HepG2 (cell line): ENCODE results near the gene ZSCAN21. TPM values are rescaled to one million over a fixed set of nuclear protein-coding genes. Genes with fewer than 3 reads are reported as not detected.

Experiments used
- ATAC-seq: fragments of 200-7000 bp; cut with Tn5 transposase; 3 replicates; pipeline ENCODE4 v1.9.1; 2020; ENCODE audit warnings: mild to moderate bottlenecking, moderate library complexity
- BruUV-seq: library from RNA; stranded (reverse); fragments of 400-500 nt; replicated peaks from 2 replicates; lab custom pipeline; 2021; lab: Mats Ljungman, UMichigan
- CTCF ChIA-PET: fragments of 300-600 bp; formaldehyde crosslinking; extraction: SDS; loops from one replicate; lab custom pipeline; 2021; ENCODE audit warnings: low total read pairs, inconsistent platforms, low intra/inter-chr PET ratio; lab: Yijun Ruan, JAX
- POLR2A ChIA-PET: fragments of 350-600 bp; sonication (Branson Sonifier 250); formaldehyde crosslinking; loops from one replicate; lab custom pipeline; 2020; ENCODE audit warnings: antibody characterized with exemption, inconsistent platforms; lab: Yijun Ruan, JAX
- DNase-seq: peaks from one replicate; pipeline ENCODE4 v3.0.0-alpha.2; 2015; ENCODE audit warnings: low spot score
- FAIRE-seq: peaks from 3 replicates; lab custom pipeline; 2011; peaks lifted over from hg19 to GRCh38; lab: Jason Lieb, UNC
- H2AFZ ChIP-seq: one replicate; pipeline ENCODE4 v1.6.1; 2011; ENCODE audit warnings: low read length, inconsistent platforms
- H3K27ac ChIP-seq: fragments of 300-600 bp; 3 replicates; pipeline ENCODE4 v1.8.0; 2011; ENCODE audit warnings: mixed run types, mild to moderate bottlenecking, mixed read lengths, low read length, inconsistent platforms; ENCODE audit not compliant: insufficient read depth; ENCODE audit errors: extremely low read length
- H3K27me3 ChIP-seq, 2 experiments: fragments of 200-600 bp in 1 of 2; 2 replicates in 1 of 2; 3 replicates in 1 of 2; pipeline versions ENCODE4 v1.6.0 to v1.8.0; 2011; ENCODE audit warnings: low read length in 2 of 2, mild to moderate bottlenecking in 2 of 2, moderate library complexity in 2 of 2, inconsistent platforms in 1 of 2; ENCODE audit not compliant: insufficient read depth in 2 of 2, control insufficient read depth in 1 of 2
- H3K36me3 ChIP-seq, 2 experiments: fragments of 200-600 bp in 1 of 2; replicated peaks in 1 of 2; 2 replicates in 1 of 2; 3 replicates in 1 of 2; pipeline versions ENCODE4 v1.5.1 to v1.8.0; 2011; ENCODE audit warnings: low read length in 2 of 2, inconsistent platforms in 1 of 2; ENCODE audit not compliant: insufficient read depth in 2 of 2, control insufficient read depth in 1 of 2
- H3K4me1 ChIP-seq: 2 replicates; pipeline ENCODE4 v1.5.1; 2012; ENCODE audit warnings: low read length, inconsistent platforms; ENCODE audit not compliant: insufficient read depth
- H3K4me2 ChIP-seq: 2 replicates; pipeline ENCODE4 v1.6.0; 2011; ENCODE audit warnings: low read depth, low read length, inconsistent platforms
- H3K4me3 ChIP-seq, 3 experiments: fragments of 200-600 bp in 1 of 3; sonication (generic), shearing (Covaris generic) in 1 of 3; replicated peaks in 1 of 3; 2 replicates each; pipeline ENCODE4 v1.5.1; 2011 to 2016; ENCODE audit warnings: low read length in 3 of 3, inconsistent platforms in 2 of 3, low read depth in 2 of 3, mild to moderate bottlenecking in 2 of 3, control low read depth in 1 of 3, mixed read lengths in 1 of 3; ENCODE audit not compliant: insufficient read depth in 1 of 3
- H3K79me2 ChIP-seq: one replicate; pipeline ENCODE4 v1.6.1; 2011; ENCODE audit warnings: low read length, inconsistent platforms; ENCODE audit not compliant: insufficient read depth
- H3K9ac ChIP-seq: 2 replicates; pipeline ENCODE4 v1.6.0; 2011; ENCODE audit warnings: mild to moderate bottlenecking, low read depth, low read length, inconsistent platforms; ENCODE audit not compliant: insufficient read depth
- H3K9me3 ChIP-seq: 2 replicates; pipeline ENCODE4 v1.5.1; 2012; ENCODE audit warnings: mild to moderate bottlenecking, low read length
- H4K20me1 ChIP-seq: 2 replicates; pipeline ENCODE4 v1.6.0; 2011; ENCODE audit warnings: inconsistent platforms, mild to moderate bottlenecking, low read length, moderate library complexity; ENCODE audit not compliant: insufficient read depth
- IRF1 ChIP-seq: sonication (generic); formaldehyde crosslinking; IDR thresholded peaks from 2 replicates; pipeline ENCODE4 v1.4.0; 2020; ENCODE audit warnings: low read depth, mild to moderate bottlenecking, missing genetic modification reagents
- PITX1 ChIP-seq: sonication (generic); formaldehyde crosslinking; IDR thresholded peaks from 2 replicates; pipeline ENCODE4 v1.5.1; 2020; ENCODE audit warnings: mild to moderate bottlenecking, missing genetic modification reagents
- POLR2AphosphoS2 ChIP-seq: IDR thresholded peaks from 2 replicates; pipeline ENCODE4 v1.6.1; 2011; ENCODE audit warnings: low read depth, low read length, improper control_type of control experiment
- RARA ChIP-seq: IDR thresholded peaks from 2 replicates; pipeline ENCODE4 v1.6.1; 2016; ENCODE audit warnings: missing genetic modification reagents, missing compliant biosample characterization
- REPIN1 ChIP-seq: sonication (generic); formaldehyde crosslinking; IDR thresholded peaks from 2 replicates; pipeline ENCODE4 v1.8.0; 2022; ENCODE audit warnings: missing genetic modification reagents, low read depth, mild to moderate bottlenecking, borderline replicate concordance
- SOX13 ChIP-seq, 3 experiments: fragments of 450-650 bp in 1 of 3; sonication (generic) in 1 of 3; formaldehyde crosslinking in 1 of 3; IDR thresholded peaks in 2 of 3; conservative IDR thresholded peaks in 1 of 3; 2 replicates each; pipeline versions ENCODE4 v1.5.0 to v1.6.1; 2016 to 2020; ENCODE audit warnings: antibody characterized with exemption in 1 of 3, mild to moderate bottlenecking in 1 of 3, missing compliant biosample characterization in 1 of 3, missing genetic modification reagents in 1 of 3, moderate library complexity in 1 of 3
- TARDBP ChIP-seq: sonication (generic); formaldehyde crosslinking; IDR thresholded peaks from 2 replicates; pipeline ENCODE4 v1.8.0; 2022; ENCODE audit warnings: mild to moderate bottlenecking, missing genetic modification reagents
- ZFP36L1 ChIP-seq: sonication (generic); formaldehyde crosslinking; IDR thresholded peaks from 2 replicates; pipeline ENCODE4 v1.8.0; 2022; ENCODE audit warnings: mild to moderate bottlenecking, missing genetic modification reagents, moderate library complexity
- ZFY ChIP-seq: sonication (generic); formaldehyde crosslinking; IDR thresholded peaks from 2 replicates; pipeline ENCODE4 v1.4.0; 2020; ENCODE audit warnings: missing genetic modification reagents
- ZMYM4 ChIP-seq: sonication (generic); formaldehyde crosslinking; IDR thresholded peaks from 2 replicates; pipeline ENCODE4 v1.8.1; 2023; ENCODE audit warnings: mild to moderate bottlenecking, missing genetic modification reagents
- ZNF317 ChIP-seq: sonication (generic); formaldehyde crosslinking; IDR thresholded peaks from 2 replicates; pipeline ENCODE4 v1.5.0; 2020; ENCODE audit warnings: mild to moderate bottlenecking, missing genetic modification reagents
- ZNF501 ChIP-seq: sonication (generic); formaldehyde crosslinking; IDR thresholded peaks from 2 replicates; pipeline ENCODE4 v1.5.1; 2020; ENCODE audit warnings: mild to moderate bottlenecking, moderate library complexity, missing genetic modification reagents
- ZNF556 ChIP-seq: sonication (generic); formaldehyde crosslinking; IDR thresholded peaks from 2 replicates; pipeline ENCODE4 v1.4.0; 2020; ENCODE audit warnings: mild to moderate bottlenecking, missing genetic modification reagents, borderline replicate concordance
- ZNF576 ChIP-seq: sonication (generic); formaldehyde crosslinking; IDR thresholded peaks from 2 replicates; pipeline ENCODE4 v1.4.0; 2020; ENCODE audit warnings: mild to moderate bottlenecking, missing genetic modification reagents
- ZNF7 ChIP-seq: IDR thresholded peaks from 2 replicates; pipeline ENCODE4 v1.6.1; 2016; ENCODE audit warnings: missing biosample characterization, missing genetic modification reagents
- ZNF839 ChIP-seq: sonication (generic); formaldehyde crosslinking; IDR thresholded peaks from 2 replicates; pipeline ENCODE4 v1.4.0; 2020; ENCODE audit warnings: missing genetic modification reagents, mild to moderate bottlenecking, borderline replicate concordance
- ZSCAN21 ChIP-seq: sonication (generic); formaldehyde crosslinking; IDR thresholded peaks from 2 replicates; pipeline ENCODE4 v1.8.0; 2022; ENCODE audit warnings: mild to moderate bottlenecking, missing genetic modification reagents, moderate library complexity, borderline replicate concordance
- WGBS: methylation state at CpG from one replicate; pipeline ENCODE4 v1.1.6; 2017; ENCODE audit warnings: low lambda C conversion rate; 5-methylcytosine and 5-hydroxymethylcytosine counted together
- in situ Hi-C: cut with HindIII; loops from 2 replicates; pipeline ENCODE4 v1.10.0; 2017; ENCODE audit warnings: low pct_unique_long_range_greater_than_20kb; ENCODE audit not compliant: extremely low pct_ligation_motif_present
- intact Hi-C: fragments of 100-400 bp; cut with micrococcal nuclease; formaldehyde crosslinking; loops from one replicate; pipeline ENCODE4 v1.10.0; 2022; ENCODE audit not compliant: unreplicated experiment
- polyA plus RNA-seq, 8 experiments: library from polyadenylated mRNA; depleted of rRNA in 3 of 8; stranded (reverse) in 7 of 8; unstranded in 1 of 8; fragments of >200 nt; fragmentation: Illumina TruSeq in 4 of 8; extraction: Trizol in 4 of 8; gene quantifications; 2 replicates each; pipeline versions ENCODE4 v1.2.1 to v1.2.3, GENCODE V29; 2011 to 2016; ENCODE audit warnings: low read depth in 4 of 8, missing spikeins in 1 of 8, mixed read lengths in 1 of 8; ENCODE audit not compliant: insufficient read depth in 1 of 8
- total RNA-seq, 5 experiments: library from RNA; depleted of rRNA; stranded (reverse); fragments of >200 nt; fragmentation: Illumina TruSeq; extraction: Trizol; gene quantifications; 2 replicates each; pipeline ENCODE4 v1.2.3, GENCODE V29; 2016; ENCODE audit warnings: low read depth in 1 of 5
- TF ChIP-seq, protein P1 (sequence below): sonication (generic); formaldehyde crosslinking; conservative IDR thresholded peaks from 2 replicates; pipeline ENCODE4 v1.4.0; 2020; ENCODE audit warnings: missing genetic modification reagents
- TF ChIP-seq, protein P2 (sequence below): IDR thresholded peaks from 2 replicates; pipeline ENCODE4 v1.6.1; 2016

The ZSCAN21 gene
- total and polyA plus RNA-seq, 2 of the 13 experiments (the other 11 are each of a cell fraction or from before 2014, with no cell fraction given), result 7.0 to 10.0 TPM

DNA sequence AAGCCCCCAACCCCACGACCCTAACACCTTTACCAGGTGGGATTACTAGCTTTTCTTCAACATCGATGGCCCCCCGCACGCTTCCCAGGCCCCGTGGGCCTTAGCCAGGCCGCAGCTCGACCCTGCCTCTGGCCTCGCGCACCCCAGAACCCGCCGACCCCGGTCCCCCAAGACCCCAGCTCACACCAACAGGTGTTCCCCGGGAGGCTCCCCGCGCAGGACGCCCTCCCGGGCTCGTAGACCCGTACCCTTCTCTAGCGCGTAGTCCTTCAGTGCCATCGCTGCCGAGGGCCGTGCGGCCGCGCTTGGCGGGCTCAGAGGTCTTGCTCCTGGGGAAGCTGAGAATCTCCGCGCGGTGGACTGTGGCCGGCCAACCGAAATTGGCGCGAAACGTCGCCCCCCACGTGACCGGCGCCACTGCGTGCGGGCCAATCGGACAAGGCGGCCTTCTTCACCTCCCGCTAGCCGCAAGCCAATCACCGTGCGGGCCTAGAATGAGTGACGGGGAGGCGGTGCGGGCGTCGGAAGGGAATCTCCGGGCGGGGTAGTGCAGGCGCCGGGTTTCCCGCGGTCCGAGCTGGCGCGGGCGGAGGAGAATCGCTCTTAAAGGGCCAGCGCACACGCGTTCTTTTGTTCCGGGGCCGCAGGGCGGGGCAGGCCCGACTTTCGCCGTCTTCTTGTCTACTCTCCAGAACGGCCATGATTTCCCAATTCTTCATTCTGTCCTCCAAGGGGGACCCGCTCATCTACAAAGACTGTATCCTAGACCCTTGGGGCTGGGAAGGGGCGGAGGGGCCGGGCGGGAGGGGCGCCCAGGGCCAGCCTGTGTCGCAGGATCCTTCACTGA is 51.7 kb downstream of the ZSCAN21 start, which contains the start of the genes AP4M1 and MCM7:
TSS of gene AP4M1 (plus strand) at position 628 of the 847 bp plus-strand sequence. CDS start at position 700, 72 bp downstream.
TSS of gene MCM7 (minus strand) at position 382 of the 847 bp plus-strand sequence. CDS start at position 279, 103 bp downstream.
- intact Hi-C loops, result loop anchor here (2.0 kb wide), 1 partner anchor 18 kb away; the partner anchor contains the start of genes CNPY4 and TAF6
- TSS peak; percentile 63 for BruUV-seq
- TF ChIP-seq SOX13 (IDR thresholded peaks at IDR 0.05), result no peak
- peak in 1 of 2 experiments; percentile 20; a peak in 1 of 4 replicates for TF ChIP-seq SOX13 (CRISPR knock-in tag; conservative IDR thresholded peaks at IDR 0.05 in 1 of 2, IDR thresholded peaks at IDR 0.05 in 1 of 2)
- peak; percentile 53; the same call in 1 of the 2 replicates for TF ChIP-seq ZFY (CRISPR knock-in tag)
- TF ChIP-seq, protein P1, sequence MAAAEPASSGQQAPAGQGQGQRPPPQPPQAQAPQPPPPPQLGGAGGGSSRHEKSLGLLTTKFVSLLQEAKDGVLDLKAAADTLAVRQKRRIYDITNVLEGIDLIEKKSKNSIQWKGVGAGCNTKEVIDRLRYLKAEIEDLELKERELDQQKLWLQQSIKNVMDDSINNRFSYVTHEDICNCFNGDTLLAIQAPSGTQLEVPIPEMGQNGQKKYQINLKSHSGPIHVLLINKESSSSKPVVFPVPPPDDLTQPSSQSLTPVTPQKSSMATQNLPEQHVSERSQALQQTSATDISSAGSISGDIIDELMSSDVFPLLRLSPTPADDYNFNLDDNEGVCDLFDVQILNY (CRISPR knock-in tag), result peak; percentile 95
- TF ChIP-seq ZNF317, result peak; percentile 48; the same call in 1 of the 2 replicates
- TF ChIP-seq, protein P2, sequence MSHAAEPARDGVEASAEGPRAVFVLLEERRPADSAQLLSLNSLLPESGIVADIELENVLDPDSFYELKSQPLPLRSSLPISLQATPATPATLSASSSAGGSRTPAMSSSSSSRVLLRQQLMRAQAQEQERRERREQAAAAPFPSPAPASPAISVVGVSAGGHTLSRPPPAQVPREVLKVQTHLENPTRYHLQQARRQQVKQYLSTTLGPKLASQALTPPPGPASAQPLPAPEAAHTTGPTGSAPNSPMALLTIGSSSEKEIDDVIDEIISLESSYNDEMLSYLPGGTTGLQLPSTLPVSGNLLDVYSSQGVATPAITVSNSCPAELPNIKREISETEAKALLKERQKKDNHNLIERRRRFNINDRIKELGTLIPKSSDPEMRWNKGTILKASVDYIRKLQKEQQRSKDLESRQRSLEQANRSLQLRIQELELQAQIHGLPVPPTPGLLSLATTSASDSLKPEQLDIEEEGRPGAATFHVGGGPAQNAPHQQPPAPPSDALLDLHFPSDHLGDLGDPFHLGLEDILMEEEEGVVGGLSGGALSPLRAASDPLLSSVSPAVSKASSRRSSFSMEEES (CRISPR knock-in tag), result peak; percentile 55
- 0 out of 2 replicates have a peak, but pooled peaks have one; percentile 7 for TF ChIP-seq ZNF501 (CRISPR knock-in tag)
- peak; percentile 37; the same call in 1 of the 2 replicates for TF ChIP-seq ZNF839 (CRISPR knock-in tag)
- peak; percentile 25; the same call in 1 of the 2 replicates for TF ChIP-seq ZMYM4 (CRISPR knock-in tag)
- no peak for TF ChIP-seq ZNF576
- no peak for TF ChIP-seq ZNF556 (CRISPR knock-in tag)
- no peak for TF ChIP-seq RARA
- peak; percentile 90; the same call in 1 of the 2 replicates for TF ChIP-seq ZSCAN21 (CRISPR knock-in tag)
- no peak for TF ChIP-seq IRF1 (CRISPR knock-in tag)
- peak; percentile 37; the same call in 1 of the 2 replicates for TF ChIP-seq PITX1
- peak; percentile 92 for TF ChIP-seq ZFP36L1 (CRISPR knock-in tag)
- peak; percentile 70 for TF ChIP-seq REPIN1 (CRISPR knock-in tag)
- peak; percentile 62; the same call in 1 of the 2 replicates for TF ChIP-seq TARDBP
- TF ChIP-seq POLR2AphosphoS2, result no peak
- TF ChIP-seq ZNF7, result no peak

More for the DNA sequence above, 51.7 kb downstream of the ZSCAN21 start, which contains the start of the genes AP4M1 and MCM7:
- peak within 1 kb of the TSS; percentile 92 for H3K9ac ChIP-seq
- H3K4me2 ChIP-seq, result peak within 1 kb of the TSS; percentile 85
- POLR2A ChIA-PET, result interaction anchor here (0.8 to 3.5 kb wide), 20 partner anchors 10 to 343 kb away, joined by 3 to 48 read pairs (median 9); partner anchors contain the start of genes AZGP1, CNPY4, COPS6 and LAMTOR4
- CTCF ChIA-PET, result no interaction called here
- ATAC-seq, result peak; percentile 90
- peak; percentile 67 for FAIRE-seq
- in situ Hi-C loops, result no loop called here
- peak; percentile 97 for DNase-seq
- peaks cover 22 to 33% of the 10 kb centered on the region in 2 experiments for H3K36me3 ChIP-seq
- peaks cover 23% of the 10 kb centered on the region for H3K79me2 ChIP-seq
- H3K27me3 ChIP-seq, result no peaks in the 10 kb centered on the region
- peak within 1 kb of the TSS; percentile 95 for H3K27ac ChIP-seq
- no peak within 1 kb of the TSS for H2AFZ ChIP-seq
- H3K4me1 ChIP-seq, result peaks cover 22% of the 10 kb centered on the region
- H3K9me3 ChIP-seq, result no peaks in the 10 kb centered on the region
- H4K20me1 ChIP-seq, result no peaks in the 10 kb centered on the region; the same call in 1 of the 2 replicates
- under 1% methylated on average over 38 of the region's 80 CpGs for WGBS
- peak within 1 kb of the TSS; percentile 85 to 99 (median 86) for H3K4me3 ChIP-seq
